Umbilical cord (tissue), 2 donors: ENCODE data around the gene MKRN1. TPM values are rescaled to one million over a fixed set of nuclear protein-coding genes. Genes with fewer than 3 reads are reported as not detected.
"Not testable (repeated sequence)": the region's sequence is repeated elsewhere in the genome, so short reads cannot be mapped to it uniquely, and the experiment has no call there.

Source experiments
- DNase-seq: peaks from one replicate; pipeline ENCODE4 v3.0.0-alpha.2; 2015; ENCODE audit warnings: low spot score
- total RNA-seq: library from RNA; depleted of rRNA; stranded (reverse); fragments of >200 nt; gene quantifications from one replicate; pipeline ENCODE4 v1.2.3, GENCODE V29; 2014; ENCODE audit warnings: low replicate concordance; ENCODE audit not compliant: insufficient read depth

The MKRN1 gene
- total RNA-seq, 1 donor from 2014 or later: 82.8 TPM

GRCh38 chr7:140435252-140435895, 43.9 kb downstream of the MKRN1 start:
- DNase-seq: no peak

DNA sequence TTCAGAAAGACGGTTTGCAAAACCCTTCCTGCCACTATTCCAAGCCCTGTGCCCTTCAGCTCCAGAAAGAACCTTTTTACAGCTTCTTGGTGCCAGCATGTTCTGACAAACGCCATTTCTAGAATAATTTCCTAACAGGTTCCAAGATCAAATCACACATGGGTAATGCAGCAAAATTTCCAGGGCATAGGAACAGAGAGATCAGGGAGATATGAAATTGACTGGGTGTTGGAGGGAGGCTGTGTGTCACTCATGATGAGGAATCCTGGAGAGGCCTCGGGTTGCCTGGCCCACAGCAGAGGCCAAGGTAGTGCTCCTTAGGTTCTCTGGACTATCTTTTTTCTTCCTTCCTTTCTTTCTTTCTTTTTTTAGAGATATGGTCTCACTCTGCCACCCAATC, 45.9 kb downstream of the MKRN1 start:
- no peak for DNase-seq

DNA sequence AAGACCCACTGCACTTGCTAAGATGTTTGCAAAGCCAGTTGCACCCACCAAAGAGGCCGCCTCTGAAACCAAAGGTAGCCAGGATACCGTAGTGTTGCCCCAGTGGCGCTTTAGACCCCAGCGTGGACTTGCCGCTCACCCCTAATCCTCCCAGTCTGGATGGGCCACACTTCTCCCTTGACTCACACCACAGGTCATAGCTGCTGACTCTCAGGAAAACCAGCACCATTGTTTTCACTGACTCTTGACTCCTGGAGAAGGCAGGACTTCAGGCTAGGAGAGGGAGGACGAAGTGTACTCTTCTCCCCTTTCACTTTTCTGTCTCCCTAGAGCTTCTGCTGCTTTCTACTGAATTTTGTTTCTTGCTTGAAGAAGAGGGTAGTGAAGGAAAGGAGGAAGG, 53.2 kb downstream of the MKRN1 start:
- no peak for DNase-seq

DNA sequence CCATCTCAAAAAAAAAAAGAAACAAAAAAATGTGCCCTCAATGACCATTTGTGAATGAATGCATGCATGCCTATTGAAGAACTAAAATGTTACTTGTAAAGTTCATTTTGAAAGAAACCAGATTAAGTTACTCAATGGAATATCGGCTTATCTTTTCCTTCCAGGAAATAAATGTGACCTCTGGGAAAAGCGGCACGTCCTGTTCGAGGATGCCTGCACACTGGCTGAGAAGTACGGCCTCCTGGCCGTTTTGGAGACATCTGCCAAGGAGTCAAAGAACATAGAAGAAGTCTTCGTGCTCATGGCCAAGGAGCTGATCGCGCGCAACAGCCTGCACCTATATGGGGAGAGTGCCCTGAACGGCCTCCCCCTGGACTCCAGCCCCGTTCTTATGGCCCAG, 53.6 kb downstream of the MKRN1 start:
- DNase-seq: no peak

GRCh38 chr7:140423501-140423900, 55.8 kb downstream of the MKRN1 start:
- DNase-seq: no peak

DNA sequence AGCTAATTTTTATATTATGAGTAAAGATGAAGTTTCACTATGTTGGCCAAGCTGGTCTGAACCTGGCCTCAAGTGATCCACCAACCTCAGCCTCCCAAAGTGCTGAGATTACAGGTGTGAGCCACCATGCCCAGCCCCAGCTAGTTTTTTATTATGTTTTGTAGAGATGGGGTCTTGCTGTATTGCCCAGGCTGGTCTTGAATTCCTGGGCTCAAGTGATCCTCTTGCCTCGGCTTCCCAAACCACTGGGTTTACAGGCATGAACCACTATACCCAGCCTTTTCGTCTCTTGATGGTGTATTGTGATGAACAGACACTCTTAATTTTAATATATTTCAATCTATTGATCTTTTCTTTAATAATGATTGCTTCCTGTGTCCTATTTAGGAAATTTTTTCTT, 57.8 kb downstream of the MKRN1 start:
- DNase-seq: no peak

GRCh38 chr7:140418653-140419052, 60.7 kb downstream of the MKRN1 start:
- no peak for DNase-seq

GRCh38 chr7:140418156-140418472, 61.2 kb downstream of the MKRN1 start:
- not testable (repeated sequence) for DNase-seq

- DNase-seq: no peak
Observed at GRCh38 chr7:140417456-140418155, 61.7 kb downstream of the MKRN1 start.

- DNase-seq: no peak
Observed at GRCh38 chr7:140416560-140416959, 62.7 kb downstream of the MKRN1 start.

- DNase-seq: not testable (repeated sequence)
Observed at GRCh38 chr7:140415816-140416215, 63.5 kb downstream of the MKRN1 start.

- no peak for DNase-seq
Observed at GRCh38 chr7:140415361-140415760, 63.9 kb downstream of the MKRN1 start.

GRCh38 chr7:140404565-140405065, 74.7 kb downstream of the MKRN1 start:
- DNase-seq: no peak

- DNase-seq: no peak
Observed at GRCh38 chr7:140403878-140404564, 75.3 kb downstream of the MKRN1 start, which contains the start of gene RAB19. Gene RAB19, plus strand, starts transcription at chr7:140404058. Its CDS starts 3,589 bp downstream, at chr7:140407647.

Other genes with a start within 250 kb of the MKRN1 start
- 73.7 TPM for gene SLC37A3, start 81.0 kb downstream of the MKRN1 start, total RNA-seq
- gene RAB19, start 75.4 kb downstream of the MKRN1 start, total RNA-seq: not detected
- 6.3 TPM for gene DENND2A, start 161.3 kb upstream of the MKRN1 start, total RNA-seq
- gene ADCK2, start 193.4 kb upstream of the MKRN1 start, total RNA-seq: 11.8 TPM
- gene NDUFB2, start 217.2 kb upstream of the MKRN1 start, total RNA-seq: 65.7 TPM